ENCODE results near the gene LAMP1.

- TF ChIP-seq CTCF (IDR thresholded peaks at IDR 0.05) (no peak), NFIC (IDR thresholded peaks at IDR 0.05; ENCODE audit: borderline replicate concordance) (no peak), EP300 (IDR thresholded peaks at IDR 0.05; ENCODE audit: borderline replicate concordance in 1 of 2, low read depth in 1 of 2, low read length in 1 of 2) (no peak), SMC3 (IDR thresholded peaks at IDR 0.05; ENCODE audit: low read depth, low read length) (no peak), MXI1 (IDR thresholded peaks at IDR 0.05; ENCODE audit: low read depth, low read length) (no peak), TEAD4 (IDR thresholded peaks at IDR 0.05; ENCODE audit: borderline replicate concordance, insufficient read depth) (no peak), JUND (IDR thresholded peaks at IDR 0.05) (no peak), POLR2AphosphoS5 (IDR thresholded peaks at IDR 0.05; ENCODE audit: low read depth, low read length) (no peak), GABPA (IDR thresholded peaks at IDR 0.05; ENCODE audit: low read depth) (no peak), YY1 (IDR thresholded peaks at IDR 0.05; ENCODE audit: low read depth) (no peak)
Observed at GRCh38 chr13:113288880-113289279, 8.2 kb upstream of the LAMP1 start.
